K562 (cell line): ENCODE results near the gene GFOD1. TPM values are rescaled to one million over a fixed set of nuclear protein-coding genes. Genes with fewer than 3 reads are reported as not detected.

Experiments
- C11orf30 ChIP-seq: fragments of 450-650 bp; IDR thresholded peaks from 2 replicates; pipeline ENCODE4 v1.6.1; 2016; ENCODE audit warnings: low read depth, mild to moderate bottlenecking
- E2F3 ChIP-seq: fragments of 250-450 bp; sonication (Bioruptor Pico); IDR thresholded peaks from 2 replicates; pipeline ENCODE4 v1.4.0; 2020; ENCODE audit warnings: mild to moderate bottlenecking
- ETS1 ChIP-seq: conservative IDR thresholded peaks from 2 replicates; pipeline ENCODE4 v1.6.1; 2011; ENCODE audit warnings: low read depth, mild to moderate bottlenecking, low read length; ENCODE audit not compliant: control insufficient read depth
- ETV5 ChIP-seq: sonication (generic); formaldehyde crosslinking; IDR thresholded peaks from 2 replicates; pipeline ENCODE4 v1.4.0; 2020; ENCODE audit warnings: low read depth, mild to moderate bottlenecking, missing genetic modification reagents
- ID3 ChIP-seq, 2 experiments: fragments of 250-450 bp in 1 of 2; fragments of 450-650 bp in 1 of 2; sonication (Bioruptor Pico) in 1 of 2; IDR thresholded peaks; 2 replicates each; pipeline versions ENCODE4 v1.6.1 to v1.8.0; 2016 to 2021; ENCODE audit warnings: mild to moderate bottlenecking in 2 of 2, moderate library complexity in 2 of 2, missing compliant biosample characterization in 1 of 2, missing genetic modification characterization in 1 of 2
- MYC ChIP-seq, 2 experiments: fragments of 250-450 bp in 1 of 2; sonication (Bioruptor Pico) in 1 of 2; IDR thresholded peaks; 2 replicates each; pipeline versions ENCODE4 v1.5.1 to v1.6.1; 2012 to 2021; ENCODE audit warnings: low read depth in 2 of 2, borderline replicate concordance in 1 of 2, improper control_type of control experiment in 1 of 2, low read length in 1 of 2, mild to moderate bottlenecking in 1 of 2, moderate library complexity in 1 of 2
- NR4A1 ChIP-seq, 2 experiments: fragments of 250-450 bp in 1 of 2; fragments of 450-650 bp in 1 of 2; sonication (Bioruptor Pico) in 1 of 2; IDR thresholded peaks; 2 replicates each; pipeline versions ENCODE4 v1.4.0 to v1.6.1; 2016 to 2020; ENCODE audit warnings: mild to moderate bottlenecking in 2 of 2, missing compliant biosample characterization in 1 of 2, missing genetic modification characterization in 1 of 2, moderate library complexity in 1 of 2
- TRIM24 ChIP-seq, 2 experiments: fragments of 450-650 bp; IDR thresholded peaks; 2 replicates each; pipeline ENCODE4 v1.6.1; 2016
- ZBTB9 ChIP-seq: fragments of 450-650 bp; formaldehyde crosslinking; IDR thresholded peaks from 2 replicates; pipeline ENCODE4 v1.4.0; 2020; ENCODE audit warnings: mild to moderate bottlenecking, moderate library complexity
- ZNF239 ChIP-seq: fragments of 250-450 bp; sonication (Bioruptor Pico); IDR thresholded peaks from 2 replicates; pipeline ENCODE4 v1.4.0; 2020; ENCODE audit warnings: mild to moderate bottlenecking
- ZNF318 ChIP-seq, 2 experiments: fragments of 450-650 bp; IDR thresholded peaks; 2 replicates each; pipeline ENCODE4 v1.6.1; 2016; ENCODE audit warnings: mild to moderate bottlenecking in 2 of 2, borderline replicate concordance in 1 of 2, low read depth in 1 of 2, moderate library complexity in 1 of 2
- ZNF384 ChIP-seq: IDR thresholded peaks from 2 replicates; pipeline ENCODE4 v1.6.1; 2012; ENCODE audit warnings: low read depth, low read length, improper control_type of control experiment
- ZNF668 ChIP-seq: fragments of 250-450 bp; sonication (Bioruptor Pico); IDR thresholded peaks from 2 replicates; pipeline ENCODE4 v1.8.0; 2022; ENCODE audit warnings: mild to moderate bottlenecking, inconsistent platforms
- ZNF75A ChIP-seq: fragments of 450-650 bp; formaldehyde crosslinking; IDR thresholded peaks from 2 replicates; pipeline ENCODE4 v1.4.0; 2020; ENCODE audit warnings: mild to moderate bottlenecking
- polyA plus RNA-seq, 8 experiments: library from polyadenylated mRNA; depleted of rRNA in 4 of 8; stranded (reverse) in 5 of 8; unstranded in 3 of 8; fragments of >200 nt; fragmentation: Nextera tagmentation in 2 of 8; fragmentation: Illumina TruSeq in 1 of 8; extraction: Ambion mirVana in 2 of 8; extraction: Trizol in 1 of 8; gene quantifications; 2 replicates each; pipeline versions ENCODE4 v1.2.1 to v1.2.3, GENCODE V29; 2011 to 2014; ENCODE audit warnings: inconsistent platforms in 1 of 8, missing spikeins in 1 of 8
- total RNA-seq, 7 experiments: library from RNA; depleted of rRNA in 6 of 7; stranded (reverse); fragments of >200 nt in 6 of 7; fragmentation: Illumina TruSeq in 2 of 7; extraction: Trizol in 2 of 7; gene quantifications; 2 replicates each; pipeline versions ENCODE4 v1.2.1 to v1.2.3, GENCODE V29; 2011 to 2021; ENCODE audit warnings: low replicate concordance in 1 of 7

Gene GFOD1
- total and polyA plus RNA-seq, 9 of the 15 experiments (the other 6 are each of a cell fraction or from before 2014, with no cell fraction given), result 3.8 to 12.0 (median 8.2) TPM

- TF ChIP-seq E2F3, result no peak
- peak; percentile 83 to 85 for TF ChIP-seq TRIM24 (IDR thresholded peaks at IDR 0.05)
- no peak for TF ChIP-seq ID3 (CRISPR knock-in tag; IDR thresholded peaks at IDR 0.05)
- TF ChIP-seq ID3 (tag; IDR thresholded peaks at IDR 0.05), result peak; percentile 93
- peak; percentile 27; the same call in 1 of the 2 replicates for TF ChIP-seq MYC (IDR thresholded peaks at IDR 0.05; ENCODE audit: low read depth, low read length)
- TF ChIP-seq MYC (CRISPR knock-in tag; IDR thresholded peaks at IDR 0.05; ENCODE audit: borderline replicate concordance, low read depth), result no peak
- TF ChIP-seq ETV5 (CRISPR knock-in tag), result peak; percentile 46
- peak; percentile 27; the same call in 1 of the 2 replicates for TF ChIP-seq ZNF239
- TF ChIP-seq ZNF384, result no peak
- no peak for TF ChIP-seq ETS1
- peak; percentile 33; the same call in 1 of the 2 replicates for TF ChIP-seq ZNF75A (CRISPR knock-in tag)
- peak in 1 of 2 experiments; percentile 52; a peak in 1 of 4 replicates for TF ChIP-seq ZNF318 (IDR thresholded peaks at IDR 0.05; ENCODE audit: borderline replicate concordance in 1 of 2, low read depth in 1 of 2)
- TF ChIP-seq NR4A1 (CRISPR knock-in tag; IDR thresholded peaks at IDR 0.05), result no peak
- 0 out of 2 replicates have a peak, but pooled peaks have one; percentile 49 for TF ChIP-seq NR4A1 (tag; IDR thresholded peaks at IDR 0.05)
- TF ChIP-seq ZNF668 (CRISPR knock-in tag), result no peak
- TF ChIP-seq ZBTB9, result 0 out of 2 replicates have a peak, but pooled peaks have one; percentile 41
- TF ChIP-seq C11orf30, result peak; percentile 49; the same call in 1 of the 2 replicates
These were observed 132.9 kb downstream of the GFOD1 start (continued) for GRCh38 chr6:13354331-13355042.
